GM12878 (cell line): Measurements from ENCODE around the gene NACC1.

ENCODE experiments used
- CTCF ChIP-seq, 3 experiments: IDR thresholded peaks in 2 of 3; conservative IDR thresholded peaks in 1 of 3; 2 replicates each; pipeline ENCODE4 v1.5.1; 2011; ENCODE audit warnings: low read depth in 3 of 3, low read length in 3 of 3, mild to moderate bottlenecking in 3 of 3, control low read depth in 2 of 3, moderate library complexity in 2 of 3, inconsistent platforms in 1 of 3, mixed read lengths in 1 of 3; ENCODE audit not compliant: control insufficient read depth in 2 of 3, insufficient read depth in 1 of 3; ENCODE audit errors: extremely low read depth in 1 of 3
- TCF7 ChIP-seq: IDR thresholded peaks from 2 replicates; pipeline ENCODE4 v1.6.1; 2014; ENCODE audit warnings: antibody characterized with exemption, borderline replicate concordance

- peak in 2 of 3 experiments; percentile 22 to 23; a peak in 1 of 6 replicates for TF ChIP-seq CTCF (IDR thresholded peaks at IDR 0.05 in 2 of 3, conservative IDR thresholded peaks at IDR 0.05 in 1 of 3; ENCODE audit: control insufficient read depth in 2 of 3, extremely low read depth in 1 of 3, insufficient read depth in 1 of 3, low read depth in 3 of 3, low read length in 3 of 3)
- no peak for TF ChIP-seq TCF7
Observed at GRCh38 chr19:13095934-13096927, 21.8 kb upstream of the NACC1 start.
